GM21737 (cell line): Measurements from ENCODE around the gene GIMAP8.
A peak's percentile ranks its signal among the peaks of the same experiment; 100 is the strongest.

Experiments
- ATAC-seq: cut with Tn5 transposase; IDR thresholded peaks from one replicate; pipeline ENCODE4 v1.9.1; 2021; ENCODE audit warnings: mild to moderate bottlenecking, moderate library complexity; ENCODE audit not compliant: unreplicated experiment

The GIMAP8 gene

DNA sequence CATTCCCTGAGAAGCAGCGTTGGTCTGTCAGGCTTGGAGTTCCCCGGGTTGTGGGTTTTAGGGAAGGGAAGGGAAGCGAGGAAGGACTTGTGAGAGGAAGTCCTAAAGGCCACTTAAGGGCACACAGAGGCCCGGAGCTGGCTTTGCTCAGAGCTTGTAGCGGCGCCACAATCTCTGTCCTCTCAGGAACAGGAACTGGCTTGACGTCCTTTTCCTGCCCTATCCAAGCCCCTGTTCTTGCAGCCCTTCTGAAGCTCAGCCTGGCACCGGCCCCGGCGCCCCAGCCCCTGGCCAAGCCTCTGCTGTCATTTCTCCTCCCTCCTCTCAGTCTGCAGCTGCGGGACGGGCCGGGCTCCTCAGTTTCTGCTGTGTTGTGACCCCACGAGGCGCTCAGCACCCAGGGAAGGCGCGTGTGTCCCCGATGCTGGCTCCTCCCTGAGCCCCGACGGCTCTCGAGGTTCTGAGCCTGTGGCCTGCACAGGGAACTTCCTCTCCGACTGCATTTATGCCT lies at the start of gene GIMAP8:
GIMAP8 (plus strand) TSS at position 140 of the 511 bp plus-strand sequence. CDS start 16,069 bp downstream, outside the sequence.
- peak; percentile 27 for ATAC-seq

DNA sequence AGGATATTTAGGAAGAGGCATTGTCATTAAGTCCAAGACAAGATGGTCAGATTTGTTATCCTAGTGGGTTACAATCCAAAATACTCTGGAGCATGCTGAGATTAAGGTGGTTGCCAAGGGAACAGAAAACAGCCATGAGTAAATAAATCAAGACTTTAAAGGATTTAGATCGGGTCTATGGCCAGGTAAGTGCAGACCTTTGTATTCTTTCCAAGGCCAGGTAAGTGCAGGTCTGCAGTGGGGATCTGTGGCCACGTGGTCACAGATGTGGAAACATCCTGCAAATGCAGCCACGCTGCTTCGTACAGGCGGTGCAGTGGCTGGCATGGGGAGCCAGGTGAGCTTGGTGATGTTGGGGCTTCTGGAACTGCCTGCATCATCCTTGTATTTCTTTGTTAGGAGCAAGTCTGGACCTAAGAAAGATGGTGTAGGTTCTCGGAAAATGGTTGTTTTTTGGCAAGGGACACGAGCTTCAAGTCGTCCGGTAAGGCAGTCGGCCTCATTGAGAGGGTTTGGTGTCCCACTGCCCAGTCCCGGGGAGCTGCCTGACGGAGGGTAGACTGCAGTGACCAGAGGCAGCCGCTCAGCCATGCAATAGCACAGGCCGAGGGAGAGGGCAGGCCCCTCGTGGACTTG lies 49.5 kb upstream of the GIMAP8 start:
- ATAC-seq, result no peak

DNA sequence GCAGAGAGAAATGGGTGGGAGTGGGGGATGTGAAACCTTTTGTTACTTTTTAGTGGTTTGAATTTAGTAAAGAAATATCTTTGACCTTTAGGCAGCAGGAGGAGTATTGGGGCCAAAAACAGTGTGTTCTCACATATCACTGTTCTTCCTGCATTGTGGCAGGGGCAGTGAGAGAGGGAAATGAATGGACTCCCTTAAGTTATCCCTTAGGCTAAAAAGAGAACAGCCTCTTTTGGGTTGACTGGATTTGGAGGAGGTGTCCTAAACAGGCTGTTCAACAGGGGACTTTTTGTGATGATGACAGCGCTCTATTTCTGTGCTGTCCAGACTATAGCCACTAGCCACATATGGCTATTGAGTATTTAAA lies 49.0 kb upstream of the GIMAP8 start:
- ATAC-seq, result no peak

DNA sequence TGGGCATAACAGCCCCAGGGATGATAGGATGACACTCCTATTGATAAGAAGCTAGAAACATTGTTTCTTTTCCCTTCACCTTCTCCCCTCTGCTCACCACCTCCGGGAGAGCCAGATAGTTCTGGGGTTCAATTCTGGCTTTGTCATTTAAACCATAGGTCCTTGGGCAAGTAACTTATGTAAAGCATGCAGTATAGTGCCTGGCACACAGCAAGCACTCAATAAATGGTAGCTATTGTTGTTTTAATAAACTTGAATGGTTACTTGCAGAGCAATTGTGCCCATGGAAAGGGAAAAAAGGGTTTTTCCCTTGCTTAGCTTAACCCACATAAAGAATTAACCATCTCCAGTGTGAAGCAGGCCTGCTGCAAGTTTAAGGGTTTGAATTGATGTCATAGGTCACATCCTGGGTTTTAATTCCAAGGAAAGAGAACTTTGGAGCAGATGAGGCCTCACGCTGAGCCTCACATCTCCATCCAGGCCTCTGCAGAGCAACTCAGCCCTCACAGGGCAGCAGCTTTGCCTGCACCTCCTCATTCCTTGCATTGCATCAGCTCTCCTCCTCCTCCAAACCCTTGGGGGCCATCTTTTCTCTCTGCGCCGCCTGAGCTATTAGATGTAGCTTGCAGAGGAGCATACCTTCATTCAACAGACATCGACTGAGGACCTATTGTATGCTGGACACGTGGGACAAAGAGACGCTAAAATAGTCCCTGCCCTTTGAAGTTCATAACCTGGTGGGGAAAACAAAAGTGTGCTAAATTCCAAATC lies 48.4 kb upstream of the GIMAP8 start:
- no peak for ATAC-seq

- ATAC-seq, result no peak
Measured at GRCh38 chr7:150402671-150403321, 47.6 kb upstream of the GIMAP8 start.

DNA sequence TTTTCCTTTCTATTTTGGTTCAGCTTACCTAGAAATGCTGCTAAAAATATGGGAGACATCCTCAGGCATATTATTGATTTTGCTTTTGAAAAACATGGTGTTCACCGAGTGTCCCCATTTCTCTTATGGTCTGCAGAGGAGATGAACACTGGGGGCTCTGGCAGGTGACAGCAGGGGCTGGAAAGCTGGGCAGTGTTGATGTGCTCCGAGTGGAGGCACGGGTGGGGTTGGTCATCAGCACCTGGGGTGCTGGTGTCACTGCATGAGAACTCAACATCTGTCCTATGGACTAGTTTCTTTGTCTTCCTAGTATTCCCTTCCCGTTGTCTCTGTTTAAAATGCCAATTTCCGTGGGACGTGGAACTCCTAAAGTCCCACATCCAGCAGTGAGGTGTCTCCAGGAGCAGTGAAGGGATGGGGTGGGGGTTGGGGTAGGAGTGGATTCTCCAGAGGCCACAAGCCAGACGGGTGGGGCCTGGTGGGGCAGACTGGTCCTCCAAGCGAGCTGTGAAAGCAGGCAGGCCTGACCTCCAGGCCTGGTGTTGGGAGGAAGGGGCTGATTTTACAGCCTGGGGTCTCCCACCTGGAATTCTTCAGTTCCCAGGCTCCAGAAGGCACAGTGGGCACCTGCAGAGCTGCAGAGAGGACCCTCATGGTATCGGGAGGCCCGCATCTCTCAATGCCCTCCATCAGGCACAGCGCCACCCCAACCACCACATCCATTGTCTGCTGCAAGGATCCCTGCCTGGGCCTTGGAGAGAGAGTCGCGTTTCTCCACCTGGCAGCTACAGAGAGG lies 46.9 kb upstream of the GIMAP8 start:
- ATAC-seq, result no peak

GRCh38 chr7:150404172-150404804 lies 46.1 kb upstream of the GIMAP8 start:
- no peak for ATAC-seq

GRCh38 chr7:150404805-150405583 lies 45.4 kb upstream of the GIMAP8 start:
- peak; percentile 42 for ATAC-seq

DNA sequence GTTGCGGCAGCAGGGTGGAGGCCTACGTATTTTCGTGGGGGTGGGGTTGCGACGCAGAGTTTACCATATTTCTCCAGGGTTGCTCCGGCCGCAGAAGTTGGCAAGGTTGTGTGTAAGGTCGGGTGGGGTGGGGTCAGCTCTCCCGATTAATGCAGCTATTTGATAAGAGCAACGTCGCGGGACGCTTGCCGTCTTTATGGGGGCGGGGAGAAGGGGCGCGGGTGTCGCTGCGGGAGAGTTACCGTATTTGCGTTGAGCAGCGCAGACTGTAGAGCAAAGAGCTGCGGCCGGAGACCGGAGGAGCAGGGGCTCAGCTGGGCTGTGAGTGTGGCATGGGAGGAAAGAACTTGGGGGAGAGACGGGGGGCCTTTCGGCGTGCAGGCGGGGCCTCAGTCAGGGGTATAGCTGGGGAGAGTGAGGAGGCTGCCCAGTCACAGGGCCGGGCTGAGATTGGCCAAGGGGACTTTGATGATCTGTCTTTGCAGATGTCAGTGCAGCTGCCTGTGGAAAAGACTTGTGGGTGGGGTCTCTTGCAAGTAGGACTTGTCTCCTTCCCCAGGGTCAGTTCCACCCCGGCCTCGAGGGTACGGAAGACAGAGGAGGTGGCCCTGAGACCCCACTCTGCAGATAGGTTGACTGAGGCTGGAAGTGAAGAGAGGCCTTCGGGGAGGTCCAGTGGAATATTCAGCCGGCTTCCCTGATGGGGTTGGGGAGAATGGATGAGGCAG lies 44.7 kb upstream of the GIMAP8 start:
- no peak for ATAC-seq

GRCh38 chr7:150406312-150406566 lies 44.2 kb upstream of the GIMAP8 start:
- ATAC-seq, result no peak

- peak; percentile 53 for ATAC-seq
Measured at GRCh38 chr7:150406567-150407421, 43.6 kb upstream of the GIMAP8 start.

DNA sequence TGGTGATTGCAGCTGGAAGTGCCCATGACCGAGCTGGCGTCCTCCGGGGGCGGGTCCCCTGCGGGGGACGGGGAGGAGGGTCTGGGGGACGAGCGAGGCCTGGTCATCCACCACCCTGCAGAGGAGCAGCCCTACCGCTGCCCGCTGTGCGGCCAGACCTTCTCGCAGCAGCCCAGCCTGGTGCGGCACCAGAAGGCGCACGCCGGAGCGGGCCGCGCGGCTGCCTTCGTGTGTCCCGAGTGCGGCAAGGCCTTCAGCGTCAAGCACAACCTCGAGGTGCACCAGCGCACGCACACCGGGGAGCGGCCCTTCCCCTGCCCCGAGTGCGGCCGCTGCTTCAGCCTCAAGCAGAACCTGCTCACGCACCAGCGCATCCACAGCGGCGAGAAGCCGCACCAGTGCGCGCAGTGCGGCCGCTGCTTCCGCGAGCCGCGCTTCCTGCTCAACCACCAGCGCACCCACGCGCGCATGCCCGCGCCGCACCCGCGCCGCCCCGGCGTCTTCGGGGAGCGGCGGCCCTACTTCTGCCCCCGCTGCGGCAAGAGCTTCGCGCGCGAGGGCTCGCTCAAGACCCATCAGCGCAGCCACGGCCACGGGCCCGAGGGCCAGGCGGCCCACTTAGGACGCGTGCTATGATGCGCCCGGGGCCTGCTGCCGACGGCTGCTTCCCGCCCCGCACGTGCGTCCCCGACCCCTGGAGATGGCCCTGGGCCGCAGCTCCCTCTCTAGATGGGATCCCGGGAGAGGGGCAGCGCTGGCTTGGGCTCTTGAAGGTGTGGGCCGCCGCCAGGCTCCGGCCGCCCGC lies 42.6 kb upstream of the GIMAP8 start:
- ATAC-seq, result no peak

DNA sequence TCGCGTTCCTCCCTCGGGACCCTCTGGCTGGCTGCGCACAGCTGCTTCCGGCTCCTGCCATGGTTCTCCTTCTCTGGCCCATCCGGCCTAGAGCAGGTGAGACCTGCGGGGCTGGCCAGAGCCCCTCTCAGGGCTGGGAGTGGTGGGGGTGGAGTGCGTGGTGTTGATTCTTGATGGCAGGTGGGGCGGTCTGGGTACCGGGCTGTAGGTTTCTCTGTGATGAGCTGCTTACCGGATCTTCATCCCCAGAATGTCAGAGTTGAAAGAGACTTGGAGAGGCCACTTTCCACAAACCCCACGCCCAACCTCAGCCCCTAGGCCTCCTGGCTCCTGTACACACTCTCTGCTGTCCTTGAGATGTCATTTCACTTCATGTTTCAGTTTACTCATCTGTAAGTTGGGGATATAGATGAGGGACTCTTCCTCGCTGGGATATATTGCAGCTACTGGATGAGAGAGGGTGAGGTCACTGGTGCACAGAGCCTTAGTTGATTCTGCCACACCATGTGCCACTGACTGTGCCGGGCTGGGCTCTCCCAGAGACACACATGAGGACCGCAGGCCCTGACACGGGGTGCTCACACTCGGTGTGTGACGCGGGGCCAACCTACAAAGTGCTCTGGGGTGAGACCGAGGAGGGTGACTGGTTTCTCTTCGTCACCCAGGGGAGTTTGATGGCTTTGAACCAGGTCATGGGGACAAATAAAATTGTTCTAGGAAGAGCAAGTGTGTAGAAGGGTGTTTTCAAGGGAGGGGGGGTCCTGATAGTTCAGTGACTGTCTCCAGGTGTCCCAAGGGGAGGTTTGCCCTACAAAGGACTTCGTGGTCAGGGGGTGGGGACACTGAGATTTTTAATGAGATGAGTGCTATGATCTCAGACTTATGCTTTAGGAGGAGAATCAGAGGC lies 41.8 kb upstream of the GIMAP8 start:
- peak; percentile 32 for ATAC-seq

DNA sequence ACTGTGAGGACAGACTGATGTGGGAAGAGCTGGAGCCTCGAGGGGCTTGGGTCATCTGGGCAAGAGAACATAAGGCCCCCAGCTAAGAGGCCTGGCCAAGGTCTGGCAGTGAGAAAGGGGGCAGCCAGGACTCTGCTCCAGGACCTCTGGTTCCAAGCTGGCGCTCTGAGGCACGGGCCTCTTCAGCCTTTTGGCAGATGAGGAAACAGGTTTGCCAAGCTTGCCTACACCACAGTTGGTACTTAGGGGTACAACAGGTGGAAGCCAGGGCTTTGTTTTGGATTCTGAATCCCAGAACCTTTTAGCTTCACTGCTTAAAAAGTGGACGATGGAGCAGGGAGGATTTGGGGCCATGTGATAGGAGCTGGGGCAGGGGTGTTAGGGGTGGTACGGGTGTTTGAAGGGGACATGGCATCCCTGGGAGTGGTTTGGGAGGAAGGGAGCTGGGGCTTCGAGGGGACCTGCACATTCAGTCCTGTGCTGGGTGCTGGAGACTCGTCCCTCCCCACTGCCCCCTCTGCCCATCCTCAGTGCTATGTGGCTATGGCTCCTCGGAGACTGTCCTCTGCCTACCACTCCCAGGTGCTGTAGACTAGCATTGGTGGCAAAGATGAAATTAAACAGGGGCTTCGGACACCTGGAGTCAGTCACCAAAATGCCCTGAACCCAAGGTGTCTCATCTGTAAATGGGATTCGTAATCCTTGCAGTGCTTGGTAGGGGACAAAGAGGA lies 41.0 kb upstream of the GIMAP8 start:
- no peak for ATAC-seq

DNA sequence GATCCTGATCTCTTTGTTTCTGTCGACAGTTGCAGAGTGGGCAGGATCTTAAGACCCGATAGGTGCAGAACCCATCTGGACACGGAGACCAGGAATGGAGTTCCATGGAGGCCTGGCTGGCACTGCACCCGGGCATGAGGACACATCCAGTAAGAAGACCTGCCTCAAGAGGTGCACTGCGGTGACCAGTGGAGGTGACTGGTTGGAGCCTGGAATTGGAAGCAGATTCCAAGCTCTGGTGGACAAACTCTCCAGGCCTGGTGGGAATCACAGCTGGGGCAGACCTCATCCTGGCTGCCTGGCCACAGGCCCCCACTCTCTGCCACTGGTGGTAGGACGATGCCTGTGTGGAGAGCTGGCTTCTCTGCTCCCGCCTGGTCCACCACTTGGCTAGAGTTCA lies 40.3 kb upstream of the GIMAP8 start:
- no peak for ATAC-seq
